ENCODE measurements around the gene MAGED1.
"Not testable (repeated sequence)": the region's sequence is repeated elsewhere in the genome, so short reads cannot be mapped to it uniquely, and the experiment has no call there.

MAGED1 gene

DNA sequence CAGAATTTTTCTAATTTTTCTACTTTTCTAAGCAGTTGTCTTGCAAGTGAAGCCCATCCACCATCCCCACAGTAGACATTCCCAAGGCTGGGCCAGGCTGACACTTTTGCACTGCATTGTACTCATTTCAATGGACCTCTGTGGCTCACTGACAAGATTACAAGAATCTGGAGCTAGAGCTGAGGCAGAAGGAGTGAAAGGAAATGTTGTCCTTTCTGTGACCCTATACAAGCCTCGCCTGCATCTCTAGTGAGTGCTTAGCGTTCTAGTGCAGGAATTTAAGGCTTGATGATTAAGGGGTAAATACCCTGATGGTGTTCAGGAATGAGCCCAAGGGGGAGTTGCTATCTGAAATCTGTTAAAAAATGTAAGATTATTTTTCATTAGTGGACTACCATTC, 6.3 kb downstream of the MAGED1 start:
- no peak for DNase-seq

DNA sequence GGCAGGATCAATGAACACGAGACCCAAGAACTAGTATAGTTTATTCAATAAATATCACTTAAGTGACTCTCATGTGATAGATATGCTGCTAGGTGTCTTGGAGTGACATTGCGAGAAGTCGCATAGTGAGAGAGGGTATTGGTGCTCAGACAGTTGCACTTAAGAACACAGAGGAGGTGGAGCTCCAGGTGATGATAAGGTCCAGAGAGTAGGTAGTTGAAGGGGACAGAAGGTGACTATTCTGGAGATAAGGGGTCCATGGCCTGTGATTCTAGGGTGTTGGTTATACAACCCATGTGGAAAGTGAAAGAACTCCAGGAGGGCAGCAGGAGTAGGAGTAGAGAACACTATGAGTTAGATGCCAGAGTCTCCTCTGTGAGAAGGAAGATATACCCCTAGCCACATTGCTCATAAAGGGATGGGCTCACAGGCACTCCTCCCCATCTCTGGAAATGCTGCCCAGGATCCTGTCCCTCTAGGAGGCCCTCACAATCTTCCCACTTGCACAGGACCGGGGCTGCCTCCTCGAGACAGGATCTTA, 9.2 kb downstream of the MAGED1 start:
- DNase-seq, result no peak

DNA sequence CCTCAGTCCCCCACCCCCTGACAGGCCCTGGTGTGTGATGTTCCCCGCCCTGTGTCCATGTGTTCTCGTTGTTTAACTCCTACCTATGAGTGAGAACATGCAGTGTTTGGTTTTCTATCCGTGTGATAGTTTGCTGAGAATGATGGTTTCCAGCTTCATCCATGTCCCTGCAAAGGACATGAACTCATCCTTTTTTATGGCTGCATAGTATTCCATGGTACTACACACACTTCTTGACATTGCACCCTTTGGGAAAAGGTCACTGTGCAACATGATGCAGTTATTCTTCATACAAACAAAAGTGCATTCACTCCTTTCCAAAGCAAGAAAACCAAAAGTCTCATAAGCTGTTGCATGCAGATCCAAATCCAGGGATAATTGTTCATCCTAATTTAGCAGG, 11.7 kb downstream of the MAGED1 start:
- DNase-seq, result not testable (repeated sequence)

DNA sequence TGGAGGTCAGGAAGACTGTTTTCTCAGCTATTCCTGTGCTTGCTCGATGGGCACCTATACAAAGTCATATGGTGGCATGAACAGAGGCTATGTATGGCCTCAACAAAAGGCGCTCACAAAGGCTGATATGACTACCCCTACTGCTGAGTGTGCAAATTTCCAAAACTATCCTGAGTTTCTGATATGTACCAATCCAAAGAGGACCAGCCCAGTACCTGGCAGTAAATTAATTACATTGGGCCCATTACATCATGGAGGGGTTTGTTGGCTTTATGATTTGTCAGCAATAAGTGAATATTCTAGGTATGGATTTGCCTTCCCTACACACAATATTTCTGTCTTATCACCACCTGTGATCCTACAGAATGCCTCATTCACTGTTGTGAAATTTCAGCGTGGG, 12.3 kb downstream of the MAGED1 start:
- DNase-seq, result no peak

DNA sequence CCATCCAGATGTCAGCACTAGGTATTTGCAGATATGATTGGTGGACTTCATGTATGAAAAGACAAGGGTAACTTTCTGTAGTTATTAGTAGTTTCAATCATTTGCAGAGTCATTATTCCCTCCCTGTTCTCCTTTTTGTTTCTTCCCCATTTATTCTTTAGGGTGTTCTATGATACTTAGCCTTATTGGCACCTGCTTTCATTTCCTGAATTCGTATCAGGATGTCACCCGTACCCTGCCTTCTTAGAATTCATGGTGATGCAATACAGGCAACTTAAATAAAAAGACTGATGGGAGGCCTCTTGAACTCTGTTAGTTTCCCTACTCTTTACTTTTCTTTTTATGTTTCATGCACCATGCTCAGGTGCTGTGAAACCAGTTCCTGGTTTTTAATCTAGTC, 24.2 kb downstream of the MAGED1 start:
- DNase-seq, result no peak

DNA sequence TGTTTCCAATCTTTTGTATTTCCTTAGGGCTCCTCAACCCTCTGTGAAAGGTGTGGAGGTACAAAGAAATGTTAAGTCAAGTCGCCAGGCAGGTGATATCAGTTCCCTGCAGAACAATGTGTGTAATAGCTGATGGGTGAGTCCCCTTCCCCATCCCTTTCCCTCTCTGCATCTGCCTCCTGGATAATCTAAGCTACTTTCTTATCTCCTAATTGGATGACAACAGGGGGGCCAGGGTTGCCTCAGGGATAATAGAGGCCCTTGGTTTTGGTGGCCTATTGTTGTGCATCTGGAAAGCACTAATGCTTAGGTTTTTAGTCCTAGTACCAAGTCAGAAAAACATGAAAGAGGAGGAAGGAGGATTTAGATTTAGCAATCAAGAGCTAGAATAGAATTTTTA, 29.1 kb downstream of the MAGED1 start:
- DNase-seq, result no peak

DNA sequence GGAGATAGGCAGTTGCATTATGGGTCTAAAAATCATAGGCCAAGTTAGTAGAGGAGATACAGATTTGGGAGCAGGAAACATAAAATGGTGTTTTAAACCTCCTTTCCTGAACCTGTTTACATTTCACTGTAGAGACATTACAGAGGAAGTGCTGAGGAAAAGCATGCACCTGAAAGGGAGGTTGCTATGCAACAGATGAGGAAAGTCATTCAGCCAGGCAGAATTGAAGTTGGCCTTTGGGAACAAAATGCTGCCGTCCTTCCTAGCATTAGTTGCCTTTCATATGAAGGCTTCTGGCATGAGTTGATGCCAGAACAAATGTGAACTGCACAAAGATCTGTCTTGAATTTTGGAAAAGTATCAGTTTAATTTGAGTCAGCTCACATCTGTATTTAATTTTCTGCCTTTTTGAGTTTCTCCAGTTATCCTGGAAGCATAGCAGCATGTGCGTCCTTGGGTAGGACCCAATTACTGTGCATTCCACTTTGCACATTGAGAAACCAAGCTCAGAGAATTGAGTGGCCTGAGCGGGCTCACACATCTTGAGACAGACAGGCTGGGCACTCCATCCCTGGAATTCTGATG, 38.2 kb downstream of the MAGED1 start:
- DNase-seq, result peak in 1 of 2 donors; percentile 0
